Inflammatory macrophage treated with lipopolysaccharide for 1 hour (primary cell): ENCODE results near the gene SEPHS2.
"Not testable (repeated sequence)": the region's sequence is repeated elsewhere in the genome, so short reads cannot be mapped to it uniquely, and the experiment has no call there.

ENCODE experiments used
- DNase-seq, 2 donors: peaks; one replicate each; pipeline ENCODE4 v3.0.0-alpha.2; 2020 to 2022

Gene SEPHS2

GRCh38 chr16:30397056-30397455 lies 48.6 kb downstream of the SEPHS2 start:
- no peak for DNase-seq

- not testable (repeated sequence) for DNase-seq
Measured at GRCh38 chr16:30396627-30397026, 49.0 kb downstream of the SEPHS2 start.

- no peak for DNase-seq
Measured at GRCh38 chr16:30395992-30396585, 49.6 kb downstream of the SEPHS2 start.

- DNase-seq: peak in 1 of 2 donors; percentile 48
Measured at GRCh38 chr16:30395155-30395991, 50.3 kb downstream of the SEPHS2 start, which contains the start of gene ZNF48. ZNF48 (plus strand) TSS chr16:30395420; CDS start chr16:30395795, 375 bp downstream.

GRCh38 chr16:30394592-30395154 lies 51.0 kb downstream of the SEPHS2 start:
- DNase-seq: no peak
